ENCODE measurements around the gene VEPH1.
A peak's percentile ranks its signal among the peaks of the same experiment; 100 is the strongest.

Gene VEPH1

DNA sequence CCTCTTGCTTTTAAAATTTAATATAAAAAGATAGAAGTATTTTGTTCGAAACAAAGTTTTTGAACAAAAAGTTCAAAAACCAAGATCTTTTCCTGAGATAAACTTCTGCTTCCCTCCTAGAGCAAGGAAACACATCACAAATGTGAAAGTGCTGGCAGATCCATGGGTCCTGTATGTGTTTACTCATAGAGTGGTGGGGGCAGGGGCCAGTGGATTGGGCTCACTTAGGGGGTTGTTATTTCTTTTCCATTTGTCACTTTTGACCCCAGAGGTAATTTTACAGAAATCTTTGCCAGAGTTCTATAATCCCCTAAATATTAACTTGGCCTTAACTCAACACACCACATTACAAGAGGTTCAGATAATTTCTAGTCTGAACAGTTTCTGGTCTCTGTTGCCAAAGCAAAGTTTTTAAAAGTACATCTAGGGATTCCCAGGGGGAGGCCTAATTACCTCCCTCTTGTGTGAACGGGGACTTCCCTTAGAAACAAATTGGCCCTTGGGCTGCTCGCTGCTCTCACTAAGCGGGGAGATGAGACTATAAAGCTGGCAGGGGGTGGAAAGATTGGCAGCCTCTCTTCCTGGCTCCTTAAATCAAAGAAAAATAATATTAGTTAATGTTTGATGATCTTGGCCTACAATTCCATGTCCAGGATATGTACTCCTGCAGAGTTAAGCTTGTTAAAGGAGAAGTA is 133.3 kb downstream of the VEPH1 start:
- Mint-ChIP-seq H3K27ac (peak overlapping the region; percentile 92), H3K27me3 (ENCODE audit: low read depth, poor library complexity) (no peaks in the 10 kb centered on the region), H3K4me1 (peaks cover 31% of the 10 kb centered on the region), H3K36me3 (ENCODE audit: low read depth) (no peaks in the 10 kb centered on the region), H3K9me3 (no peaks in the 10 kb centered on the region), H3K4me3 (no peak overlapping the region)
- DNase-seq = no peak
- TF ChIP-seq, protein P1, sequence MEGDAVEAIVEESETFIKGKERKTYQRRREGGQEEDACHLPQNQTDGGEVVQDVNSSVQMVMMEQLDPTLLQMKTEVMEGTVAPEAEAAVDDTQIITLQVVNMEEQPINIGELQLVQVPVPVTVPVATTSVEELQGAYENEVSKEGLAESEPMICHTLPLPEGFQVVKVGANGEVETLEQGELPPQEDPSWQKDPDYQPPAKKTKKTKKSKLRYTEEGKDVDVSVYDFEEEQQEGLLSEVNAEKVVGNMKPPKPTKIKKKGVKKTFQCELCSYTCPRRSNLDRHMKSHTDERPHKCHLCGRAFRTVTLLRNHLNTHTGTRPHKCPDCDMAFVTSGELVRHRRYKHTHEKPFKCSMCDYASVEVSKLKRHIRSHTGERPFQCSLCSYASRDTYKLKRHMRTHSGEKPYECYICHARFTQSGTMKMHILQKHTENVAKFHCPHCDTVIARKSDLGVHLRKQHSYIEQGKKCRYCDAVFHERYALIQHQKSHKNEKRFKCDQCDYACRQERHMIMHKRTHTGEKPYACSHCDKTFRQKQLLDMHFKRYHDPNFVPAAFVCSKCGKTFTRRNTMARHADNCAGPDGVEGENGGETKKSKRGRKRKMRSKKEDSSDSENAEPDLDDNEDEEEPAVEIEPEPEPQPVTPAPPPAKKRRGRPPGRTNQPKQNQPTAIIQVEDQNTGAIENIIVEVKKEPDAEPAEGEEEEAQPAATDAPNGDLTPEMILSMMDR (IDR thresholded peaks at IDR 0.05) = no peak

- no peak for DNase-seq
- H3K4me3 Mint-ChIP-seq = no peak overlapping the region
- H3K9me3 Mint-ChIP-seq = no peaks in the 10 kb centered on the region
- peaks cover 31% of the 10 kb centered on the region for H3K4me1 Mint-ChIP-seq
- H3K27ac Mint-ChIP-seq = no peak overlapping the region
- H3K27me3 Mint-ChIP-seq (ENCODE audit: low read depth, poor library complexity) = no peaks in the 10 kb centered on the region
- H3K36me3 Mint-ChIP-seq (ENCODE audit: low read depth) = no peaks in the 10 kb centered on the region
- TF ChIP-seq, protein P1 (IDR thresholded peaks at IDR 0.05) = no peak
Measured at GRCh38 chr3:157368171-157368570, 135.0 kb downstream of the VEPH1 start.

DNA sequence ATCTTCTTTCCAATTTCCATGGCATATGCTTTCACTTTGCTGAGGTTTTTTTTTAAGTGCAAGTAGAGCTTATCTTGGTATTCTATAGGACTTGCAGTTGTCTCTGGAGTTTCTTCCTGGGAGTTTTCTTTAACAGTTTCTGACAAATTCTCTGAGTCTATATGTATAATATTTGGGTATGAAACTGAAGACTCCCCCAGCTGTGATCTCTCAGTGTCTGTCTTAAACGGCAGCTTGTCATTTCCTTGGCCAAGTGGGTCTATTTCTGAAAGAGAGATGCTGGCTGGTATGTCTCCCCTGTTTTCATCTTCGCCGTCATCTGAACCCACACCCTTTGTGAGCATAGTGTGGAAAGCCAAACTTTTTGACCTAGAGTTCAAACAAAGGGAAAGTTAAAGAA is 139.8 kb downstream of the VEPH1 start:
- no peaks in the 10 kb centered on the region for H3K36me3 Mint-ChIP-seq (ENCODE audit: low read depth)
- DNase-seq = no peak
- TF ChIP-seq, protein P1 (IDR thresholded peaks at IDR 0.05) = no peak

GRCh38 chr3:157362348-157362747 is 140.9 kb downstream of the VEPH1 start:
- H3K27me3 Mint-ChIP-seq (ENCODE audit: low read depth, poor library complexity) = no peaks in the 10 kb centered on the region
- no peak overlapping the region for H3K27ac Mint-ChIP-seq
- TF ChIP-seq, protein P1 (IDR thresholded peaks at IDR 0.05) = no peak
- peaks cover 6% of the 10 kb centered on the region for H3K4me1 Mint-ChIP-seq
- DNase-seq = no peak
- no peaks in the 10 kb centered on the region for H3K36me3 Mint-ChIP-seq (ENCODE audit: low read depth)
- H3K4me3 Mint-ChIP-seq = no peak overlapping the region
- no peaks in the 10 kb centered on the region for H3K9me3 Mint-ChIP-seq

More for the DNA sequence above, 139.8 kb downstream of the VEPH1 start:
- peaks cover 6% of the 10 kb centered on the region for H3K4me1 Mint-ChIP-seq
- H3K4me3 Mint-ChIP-seq = no peak overlapping the region
- no peaks in the 10 kb centered on the region for H3K27me3 Mint-ChIP-seq (ENCODE audit: low read depth, poor library complexity)
- H3K9me3 Mint-ChIP-seq = no peaks in the 10 kb centered on the region
- no peak overlapping the region for H3K27ac Mint-ChIP-seq

- Mint-ChIP-seq H3K4me3 (no peak overlapping the region), H3K27ac (no peak overlapping the region)
Measured at GRCh38 chr3:157360044-157360443, 143.2 kb downstream of the VEPH1 start.

More at GRCh38 chr3:157360044-157360443, 143.2 kb downstream of the VEPH1 start:
- no peak for DNase-seq
- Mint-ChIP-seq H3K36me3 (ENCODE audit: low read depth) (no peaks in the 10 kb centered on the region), H3K27me3 (ENCODE audit: low read depth, poor library complexity) (no peaks in the 10 kb centered on the region), H3K9me3 (no peaks in the 10 kb centered on the region), H3K4me1 (no peaks in the 10 kb centered on the region)
- TF ChIP-seq, protein P1 (IDR thresholded peaks at IDR 0.05) = no peak
